HG02678 (cell line): Measurements from ENCODE around the gene BORCS8.

Source experiments
- ATAC-seq: cut with Tn5 transposase; IDR thresholded peaks from one replicate; pipeline ENCODE4 v1.9.1; 2021; ENCODE audit warnings: mild to moderate bottlenecking, moderate library complexity; ENCODE audit not compliant: unreplicated experiment

Gene BORCS8

GRCh38 chr19:19214892-19215291, 22.9 kb upstream of the BORCS8 start:
- ATAC-seq: no peak

GRCh38 chr19:19214159-19214490, 22.2 kb upstream of the BORCS8 start:
- ATAC-seq: no peak

- no peak for ATAC-seq
These were observed 21.6 kb upstream of the BORCS8 start for GRCh38 chr19:19213426-19214158.

- no peak for ATAC-seq
These were observed 21.0 kb upstream of the BORCS8 start for GRCh38 chr19:19212916-19213315.

GRCh38 chr19:19211499-19212420, 19.8 kb upstream of the BORCS8 start, which contains the start of gene NCAN:
NCAN (plus strand) TSS chr19:19211958; CDS start chr19:19216954, 4,996 bp downstream.
- ATAC-seq: no peak

- ATAC-seq: no peak
These were observed 17.4 kb upstream of the BORCS8 start for GRCh38 chr19:19209372-19209771.

GRCh38 chr19:19207637-19208572, 16.0 kb upstream of the BORCS8 start:
- ATAC-seq: no peak

GRCh38 chr19:19206938-19207337, 15.0 kb upstream of the BORCS8 start:
- no peak for ATAC-seq

GRCh38 chr19:19205416-19206410, 13.8 kb upstream of the BORCS8 start:
- ATAC-seq: no peak

- ATAC-seq: no peak
These were observed 12.2 kb upstream of the BORCS8 start for GRCh38 chr19:19204181-19204580.

GRCh38 chr19:19203012-19203856, 11.3 kb upstream of the BORCS8 start, which contains the start of gene NR2C2AP:
NR2C2AP (minus strand) TSS chr19:19203414; CDS start chr19:19203060, 354 bp downstream.
- ATAC-seq: peak; percentile 84

GRCh38 chr19:19202707-19203011, 10.7 kb upstream of the BORCS8 start:
- ATAC-seq: no peak

GRCh38 chr19:19201697-19202630, 10.0 kb upstream of the BORCS8 start:
- ATAC-seq: no peak

GRCh38 chr19:19193926-19194325, 2.0 kb upstream of the BORCS8 start:
- ATAC-seq: no peak

GRCh38 chr19:19192910-19193423, 1.0 kb upstream of the BORCS8 start:
- no peak for ATAC-seq

- ATAC-seq: no peak
These were observed 229 bp downstream of the BORCS8 start for GRCh38 chr19:19191768-19192077.

- no peak for ATAC-seq
These were observed 5.2 kb downstream of the BORCS8 start for GRCh38 chr19:19186742-19187141.
